Esophagus (tissue), 2 donors: ENCODE measurements around the gene MINDY4B. TPM values are rescaled to one million over a fixed set of nuclear protein-coding genes. Genes with fewer than 3 reads are reported as not detected.

Experiments used
- H3K27ac ChIP-seq, 2 donors: one replicate each; pipeline ENCODE4 v1.5.1; 2013; ENCODE audit warnings: low read depth in 2 of 2, mild to moderate bottlenecking in 2 of 2, inconsistent platforms in 1 of 2, low read length in 1 of 2, moderate library complexity in 1 of 2
- H3K27me3 ChIP-seq, 2 donors: one replicate each; pipeline ENCODE4 v1.6.1; 2013; ENCODE audit warnings: low read length in 2 of 2, control low read depth in 1 of 2, mild to moderate bottlenecking in 1 of 2; ENCODE audit not compliant: insufficient read depth in 2 of 2, control insufficient read depth in 1 of 2
- H3K36me3 ChIP-seq, 2 donors: one replicate each; pipeline ENCODE4 v1.6.1; 2013; ENCODE audit warnings: low read length in 1 of 2; ENCODE audit not compliant: control insufficient read depth in 2 of 2, insufficient read depth in 2 of 2
- H3K4me1 ChIP-seq, 2 donors: one replicate each; pipeline ENCODE4 v1.6.1; 2013; ENCODE audit warnings: low read length in 1 of 2; ENCODE audit not compliant: control insufficient read depth in 2 of 2, insufficient read depth in 2 of 2
- H3K4me3 ChIP-seq, 2 donors: one replicate each; pipeline ENCODE4 v1.5.1; 2013; ENCODE audit warnings: low read length in 2 of 2, mild to moderate bottlenecking in 2 of 2, low read depth in 1 of 2, moderate library complexity in 1 of 2
- H3K9me3 ChIP-seq, 2 donors: one replicate each; pipeline ENCODE4 v1.6.1; 2013; ENCODE audit warnings: mild to moderate bottlenecking in 2 of 2, low read depth in 1 of 2, low read length in 1 of 2, moderate library complexity in 1 of 2; ENCODE audit not compliant: control insufficient read depth in 2 of 2, insufficient read depth in 1 of 2
- WGBS, 2 donors: extraction: QIAGEN DNeasy Blood & Tissue Kit; methylation state at CpG; one replicate each; pipeline ENCODE4 v1.1.7; 2013; 5-methylcytosine and 5-hydroxymethylcytosine counted together
- polyA plus RNA-seq, 2 donors: library from polyadenylated mRNA; stranded (reverse); fragments of 200-250 nt; gene quantifications; one replicate each; pipeline ENCODE4 v1.2.3, GENCODE V29; 2013
- donor health status: healthy with polysubstance abuse.
- donor health status: Bipolar disorder and iron deficiency.

MINDY4B gene
- polyA plus RNA-seq, 2 donors, result not detected

DNA sequence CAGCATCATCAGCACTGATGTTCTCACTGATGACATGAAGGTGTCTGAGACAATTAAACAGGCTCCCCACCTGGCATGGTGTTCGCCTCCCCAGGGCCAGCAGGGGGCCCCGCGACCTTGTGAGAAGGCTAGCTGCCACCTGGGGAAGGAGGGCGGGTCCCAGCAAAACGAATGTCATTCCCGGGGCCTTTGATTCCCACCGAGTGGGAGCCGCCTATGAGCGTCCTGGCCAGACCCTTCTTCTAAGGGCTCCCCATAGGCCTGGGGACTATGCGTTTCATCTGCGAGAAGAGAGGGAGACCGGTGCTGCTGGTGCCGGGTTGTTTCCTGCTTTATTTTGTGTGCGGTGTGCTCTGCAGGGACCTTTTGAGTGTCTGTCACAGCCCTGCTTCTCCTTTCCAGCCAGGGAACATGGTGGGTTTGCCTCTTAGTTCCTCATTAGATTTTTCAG is 20.5 kb upstream of the MINDY4B start:
- H3K27me3 ChIP-seq, result no peaks in the 10 kb centered on the region
- no peak overlapping the region for H3K27ac ChIP-seq
- no peaks in the 10 kb centered on the region for H3K9me3 ChIP-seq
- 11 to 18% methylated on average over 14 of the region's 14 CpGs for WGBS, 2 donors
- H3K36me3 ChIP-seq, result no peaks in the 10 kb centered on the region
- no peak overlapping the region for H3K4me3 ChIP-seq
- no peaks in the 10 kb centered on the region for H3K4me1 ChIP-seq

DNA sequence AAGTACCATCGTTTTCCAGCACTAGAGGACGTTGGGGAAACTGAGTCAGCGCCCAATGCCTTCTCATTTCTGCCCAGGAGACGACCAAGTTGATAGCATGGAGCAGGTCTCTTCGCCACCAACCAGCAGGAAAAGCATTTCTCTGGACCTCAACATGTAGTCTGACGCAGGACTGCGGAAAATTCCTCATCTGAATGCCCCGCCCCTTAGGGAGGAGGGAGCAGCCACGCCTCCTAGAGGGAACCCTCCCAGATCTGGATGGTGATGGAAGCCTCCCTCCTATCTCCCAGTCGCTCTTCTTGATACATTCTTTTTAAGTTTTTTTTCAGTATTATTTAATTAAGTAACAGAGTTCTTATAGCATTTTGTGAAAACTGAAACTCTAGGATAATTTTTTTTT is 17.4 kb upstream of the MINDY4B start:
- no peak overlapping the region for H3K4me3 ChIP-seq
- no peaks in the 10 kb centered on the region for H3K9me3 ChIP-seq
- H3K4me1 ChIP-seq, result no peaks in the 10 kb centered on the region
- H3K27ac ChIP-seq, result no peak overlapping the region
- 70 to 76% methylated on average over 10 of the region's 10 CpGs for WGBS, 2 donors
- no peaks in the 10 kb centered on the region for H3K27me3 ChIP-seq
- no peaks in the 10 kb centered on the region for H3K36me3 ChIP-seq

DNA sequence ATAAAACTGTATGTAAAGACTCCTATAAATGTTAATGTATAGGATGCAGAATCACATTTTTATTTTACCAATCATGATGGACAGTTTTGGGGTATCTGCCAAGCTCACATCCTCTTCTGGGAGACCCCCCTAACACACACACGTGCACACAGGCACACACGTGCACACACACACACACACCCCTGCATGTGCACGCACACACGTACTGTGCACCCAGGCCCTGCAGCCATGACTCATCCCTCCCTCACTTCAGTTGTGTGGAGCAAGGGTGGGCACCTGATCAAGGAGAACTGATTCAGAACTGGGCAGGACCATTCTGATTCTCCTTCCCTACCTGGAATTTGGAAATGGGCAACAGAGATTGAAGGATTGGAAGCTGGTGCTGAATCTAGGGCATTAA is 16.0 kb upstream of the MINDY4B start:
- H3K36me3 ChIP-seq, result no peaks in the 10 kb centered on the region
- no peak overlapping the region for H3K4me3 ChIP-seq
- H3K9me3 ChIP-seq, result no peaks in the 10 kb centered on the region
- no peaks in the 10 kb centered on the region for H3K27me3 ChIP-seq
- no peaks in the 10 kb centered on the region for H3K4me1 ChIP-seq
- WGBS, 2 donors, result 59 to 63% methylated on average over 4 of the region's 4 CpGs
- H3K27ac ChIP-seq, result no peak overlapping the region

GRCh38 chr3:150920236-150920635 is 15.0 kb upstream of the MINDY4B start:
- H3K36me3 ChIP-seq, result no peaks in the 10 kb centered on the region

DNA sequence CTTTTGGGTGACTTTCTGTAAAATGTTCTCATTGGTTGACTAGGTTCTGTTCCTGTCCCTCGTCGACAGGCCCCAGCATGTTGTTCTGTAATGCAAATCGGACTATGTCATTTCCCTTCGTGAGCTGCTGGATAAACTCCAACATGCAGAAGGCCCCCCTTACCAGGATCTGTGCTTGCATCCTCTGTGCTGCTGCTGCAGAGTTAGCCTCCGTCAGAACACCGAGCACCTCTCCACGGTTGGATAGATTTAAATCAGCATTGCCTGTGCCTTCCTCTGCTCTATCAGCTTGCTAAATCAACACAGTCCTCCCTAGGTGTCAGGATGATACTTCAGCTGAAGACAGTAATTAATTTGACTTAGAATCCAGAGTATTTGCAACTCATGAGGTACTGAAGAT is 12.7 kb upstream of the MINDY4B start:
- Histone ChIP-seq H3K4me3 (no peak overlapping the region), H3K36me3 (no peaks in the 10 kb centered on the region), H3K9me3 (no peaks in the 10 kb centered on the region), H3K4me1 (no peaks in the 10 kb centered on the region), H3K27ac (no peak overlapping the region), H3K27me3 (no peaks in the 10 kb centered on the region)
- whole genome bisulfite sequencing, 2 donors, result 36 to 39% methylated on average over 7 of the region's 7 CpGs

More at GRCh38 chr3:150920236-150920635, 15.0 kb upstream of the MINDY4B start:
- Histone ChIP-seq H3K27me3 (no peaks in the 10 kb centered on the region), H3K27ac (no peak overlapping the region), H3K4me1 (no peaks in the 10 kb centered on the region), H3K4me3 (no peak overlapping the region), H3K9me3 (no peaks in the 10 kb centered on the region)
- WGBS, 2 donors, result 55 to 71% methylated on average over 2 of the region's 2 CpGs

- H3K27me3 ChIP-seq, result no peaks in the 10 kb centered on the region
- 57 to 72% methylated on average over 4 of the region's 4 CpGs for WGBS, 2 donors
- H3K36me3 ChIP-seq, result no peaks in the 10 kb centered on the region
- no peak overlapping the region for H3K4me3 ChIP-seq
- no peak overlapping the region for H3K27ac ChIP-seq
- no peaks in the 10 kb centered on the region for H3K4me1 ChIP-seq
- H3K9me3 ChIP-seq, result no peaks in the 10 kb centered on the region
Measured at GRCh38 chr3:150913133-150913922, 8.1 kb upstream of the MINDY4B start.

- Histone ChIP-seq H3K27ac (no peak overlapping the region), H3K9me3 (no peaks in the 10 kb centered on the region), H3K4me1 (no peaks in the 10 kb centered on the region), H3K27me3 (no peaks in the 10 kb centered on the region), H3K36me3 (no peaks in the 10 kb centered on the region), H3K4me3 (no peak overlapping the region)
- WGBS, 2 donors, result 60 to 71% methylated on average over 3 of the region's 3 CpGs
Measured at GRCh38 chr3:150912501-150912900, 7.3 kb upstream of the MINDY4B start.

DNA sequence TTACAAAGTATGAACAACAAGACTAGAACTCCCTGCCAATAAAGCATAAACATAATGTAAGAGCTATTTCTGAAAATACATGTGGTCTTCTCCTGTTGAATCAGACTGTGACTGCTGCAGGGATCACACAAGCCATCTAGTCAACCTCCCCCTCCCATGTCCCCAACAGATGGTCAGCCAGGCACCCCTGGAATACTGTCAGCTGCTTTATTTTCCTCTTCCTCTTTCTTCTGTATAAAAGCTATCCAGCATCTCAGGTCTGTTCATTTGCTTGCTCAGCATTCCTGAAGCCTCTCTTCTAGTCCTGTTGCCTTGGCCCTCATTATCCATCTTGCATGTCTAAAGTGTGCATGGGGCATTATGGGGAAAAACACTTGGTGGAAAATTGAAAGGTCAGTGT is 6.5 kb upstream of the MINDY4B start:
- Histone ChIP-seq H3K9me3 (peaks cover 0 to 2% of the 10 kb centered on the region in 2 donors), H3K27ac (no peak overlapping the region), H3K4me1 (no peaks in the 10 kb centered on the region), H3K4me3 (no peak overlapping the region), H3K36me3 (no peaks in the 10 kb centered on the region), H3K27me3 (no peaks in the 10 kb centered on the region)

DNA sequence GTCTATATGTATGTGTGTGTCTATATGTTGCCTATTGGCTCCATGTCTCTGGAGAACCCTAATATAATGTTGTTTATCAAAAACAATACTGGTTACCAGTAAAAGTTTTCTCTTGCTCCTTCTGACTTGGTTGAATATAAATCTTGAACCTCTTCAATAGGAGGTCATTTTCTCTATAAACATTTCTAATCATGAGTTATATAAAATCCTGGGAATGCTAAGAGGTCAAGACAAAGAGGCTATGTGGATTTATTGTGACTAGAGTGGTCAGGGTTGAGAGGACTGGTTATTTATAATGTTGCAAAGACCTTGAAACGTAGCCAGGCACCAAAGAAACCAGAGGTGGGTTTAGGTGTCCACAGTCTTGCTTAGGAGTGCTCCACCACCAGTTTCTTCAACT is 1.2 kb upstream of the MINDY4B start:
- Histone ChIP-seq H3K4me3 (no peak overlapping the region), H3K36me3 (no peaks in the 10 kb centered on the region), H3K9me3 (peaks cover 0 to 2% of the 10 kb centered on the region in 2 donors), H3K27ac (no peak overlapping the region), H3K27me3 (peaks cover 0 to 3% of the 10 kb centered on the region in 2 donors), H3K4me1 (no peaks in the 10 kb centered on the region)
- 62 to 67% methylated on average over 1 of the region's 1 CpG for WGBS, 2 donors

DNA sequence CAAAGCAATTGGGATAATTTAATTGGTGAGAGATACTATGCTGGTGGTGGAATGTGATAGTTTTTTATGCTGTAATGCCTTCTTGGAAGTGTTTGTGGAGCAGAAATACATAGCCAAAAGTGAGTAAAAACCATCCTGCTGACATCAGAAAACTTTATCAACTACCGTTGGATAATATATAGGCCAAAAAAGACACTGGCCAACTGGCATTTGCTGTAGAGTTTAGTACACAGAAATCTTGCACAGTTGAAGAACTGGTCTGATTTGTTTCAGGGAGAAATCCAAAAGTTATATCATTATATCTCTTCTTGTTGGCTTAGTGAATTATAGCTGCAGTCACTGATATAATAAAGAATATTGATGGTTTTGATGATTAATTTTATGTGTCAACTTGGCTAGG is 507 bp upstream of the MINDY4B start:
- Histone ChIP-seq H3K27ac (no peak overlapping the region), H3K9me3 (peaks cover 0 to 2% of the 10 kb centered on the region in 2 donors), H3K36me3 (no peaks in the 10 kb centered on the region), H3K4me1 (no peaks in the 10 kb centered on the region), H3K4me3 (no peak overlapping the region), H3K27me3 (peaks cover 0 to 3% of the 10 kb centered on the region in 2 donors)
- WGBS, 2 donors, result 33 to 34% methylated on average over 1 of the region's 1 CpG
